Loucy (cell line): ENCODE measurements around the gene TRPC3.

ENCODE experiments used
- H2AFZ ChIP-seq: fragments of 200-600 bp; sonication (generic); 2 replicates; pipeline ENCODE4 v1.6.0; 2016; ENCODE audit warnings: antibody characterized with exemption, mild to moderate bottlenecking, low read length, moderate library complexity
- H3F3A ChIP-seq: fragments of 200-600 bp; 2 replicates; pipeline ENCODE4 v1.6.0; 2016; ENCODE audit warnings: antibody characterized with exemption, low read depth, mild to moderate bottlenecking
- H3K27me3 ChIP-seq: fragments of 200-600 bp; sonication (generic); 2 replicates; pipeline ENCODE4 v1.6.1; 2014; ENCODE audit warnings: low read length, mild to moderate bottlenecking; ENCODE audit not compliant: insufficient read depth, poor library complexity, severe bottlenecking
- H3K36me3 ChIP-seq: fragments of 200-600 bp; sonication (generic); 2 replicates; pipeline ENCODE4 v1.6.1; 2016; ENCODE audit warnings: low read length; ENCODE audit not compliant: insufficient read depth
- H3K4me1 ChIP-seq: fragments of 200-600 bp; sonication (generic); 2 replicates; pipeline ENCODE4 v1.5.1; 2014; ENCODE audit warnings: low read length, mild to moderate bottlenecking; ENCODE audit not compliant: insufficient read depth, poor library complexity, severe bottlenecking
- H3K4me2 ChIP-seq: fragments of 200-600 bp; sonication (generic); 2 replicates; pipeline ENCODE4 v1.6.0; 2014; ENCODE audit warnings: antibody characterized with exemption, low read length, low read depth, mild to moderate bottlenecking; ENCODE audit not compliant: poor library complexity, severe bottlenecking
- H3K4me3 ChIP-seq: fragments of 200-600 bp; sonication (generic); 2 replicates; pipeline ENCODE4 v1.5.1; 2014; ENCODE audit warnings: low read length, mild to moderate bottlenecking, mixed read lengths; ENCODE audit not compliant: poor library complexity, severe bottlenecking
- H3K79me2 ChIP-seq: fragments of 200-600 bp; sonication (generic); 2 replicates; pipeline ENCODE4 v1.6.1; 2014; ENCODE audit warnings: low read length; ENCODE audit not compliant: insufficient read depth
- H3K9ac ChIP-seq: fragments of 200-600 bp; sonication (generic); 2 replicates; pipeline ENCODE4 v1.6.0; 2014; ENCODE audit warnings: mild to moderate bottlenecking, low read depth, low read length, moderate library complexity; ENCODE audit not compliant: poor library complexity, severe bottlenecking
- H3K9me2 ChIP-seq: fragments of 200-600 bp; sonication (generic); replicated peaks from 2 replicates; pipeline ENCODE4 v1.6.1; 2016; ENCODE audit warnings: low read depth, low read length, mixed read lengths
- H3K9me3 ChIP-seq: fragments of 200-600 bp; sonication (generic); 2 replicates; pipeline ENCODE4 v1.6.1; 2014; ENCODE audit warnings: mild to moderate bottlenecking, antibody characterized with exemption, low read length, low read depth; ENCODE audit not compliant: insufficient read depth
- H4K20me1 ChIP-seq: fragments of 200-600 bp; sonication (generic); 2 replicates; pipeline ENCODE4 v1.6.0; 2014; ENCODE audit warnings: antibody characterized with exemption, low read length, mild to moderate bottlenecking; ENCODE audit not compliant: insufficient read depth, poor library complexity, severe bottlenecking
- CTCF ChIP-seq: fragments of 200-600 bp; sonication (generic); conservative IDR thresholded peaks from 2 replicates; pipeline ENCODE4 v1.5.1; 2014; ENCODE audit warnings: mild to moderate bottlenecking, antibody characterized with exemption, low read length
- EZH2phosphoT487 ChIP-seq: fragments of 200-600 bp; IDR thresholded peaks from 2 replicates; pipeline ENCODE4 v1.6.1; 2018; ENCODE audit warnings: antibody characterized with exemption, mild to moderate bottlenecking, moderate library complexity, borderline replicate concordance

The TRPC3 gene

GRCh38 chr4:121995790-121996537 lies 44.1 kb upstream of the TRPC3 start:
- no peak overlapping the region for H3K4me2 ChIP-seq
- no peaks in the 10 kb centered on the region for H3F3A ChIP-seq
- H2AFZ ChIP-seq = no peak overlapping the region
- no peaks in the 10 kb centered on the region for H4K20me1 ChIP-seq
- no peaks in the 10 kb centered on the region for H3K79me2 ChIP-seq
- no peaks in the 10 kb centered on the region for H3K27me3 ChIP-seq
- no peak overlapping the region for H3K9ac ChIP-seq
- H3K36me3 ChIP-seq = no peaks in the 10 kb centered on the region
- no peaks in the 10 kb centered on the region for H3K4me1 ChIP-seq
- H3K9me2 ChIP-seq = no peaks in the 10 kb centered on the region
- TF ChIP-seq EZH2phosphoT487 (no peak), CTCF (no peak)
- no peaks in the 10 kb centered on the region for H3K9me3 ChIP-seq
- no peak overlapping the region for H3K4me3 ChIP-seq

- Histone ChIP-seq H3K79me2 (no peaks in the 10 kb centered on the region), H3K36me3 (no peaks in the 10 kb centered on the region), H3K4me1 (no peaks in the 10 kb centered on the region), H3K4me2 (no peak overlapping the region), H3F3A (no peaks in the 10 kb centered on the region), H3K9me2 (no peaks in the 10 kb centered on the region), H2AFZ (no peak overlapping the region), H3K4me3 (no peak overlapping the region), H3K27me3 (no peaks in the 10 kb centered on the region), H4K20me1 (no peaks in the 10 kb centered on the region), H3K9ac (no peak overlapping the region), H3K9me3 (no peaks in the 10 kb centered on the region)
- TF ChIP-seq EZH2phosphoT487 (no peak), CTCF (no peak)
These were observed 40.1 kb upstream of the TRPC3 start for GRCh38 chr4:121991968-121992367.

GRCh38 chr4:121990489-121990888 lies 38.6 kb upstream of the TRPC3 start:
- Histone ChIP-seq H2AFZ (no peak overlapping the region), H4K20me1 (no peaks in the 10 kb centered on the region), H3K79me2 (no peaks in the 10 kb centered on the region), H3K9me3 (no peaks in the 10 kb centered on the region), H3K4me2 (no peak overlapping the region), H3K4me3 (no peak overlapping the region), H3F3A (no peaks in the 10 kb centered on the region), H3K9ac (no peak overlapping the region), H3K4me1 (no peaks in the 10 kb centered on the region), H3K36me3 (no peaks in the 10 kb centered on the region), H3K9me2 (no peaks in the 10 kb centered on the region), H3K27me3 (no peaks in the 10 kb centered on the region)
- TF ChIP-seq EZH2phosphoT487 (no peak), CTCF (no peak)
